Retinal pigment epithelial cell (primary cell): ENCODE data around the gene SLCO2A1.

Experiments used
- DNase-seq: peaks from one replicate; pipeline ENCODE4 v3.0.0-alpha.2; 2010; ENCODE audit warnings: low read depth
- H3K4me3 ChIP-seq: 2 replicates; pipeline ENCODE4 v1.5.1; 2011; ENCODE audit warnings: mild to moderate bottlenecking, low read length, control low read depth, moderate library complexity
- CTCF ChIP-seq: conservative IDR thresholded peaks from 2 replicates; pipeline ENCODE4 v1.5.1; 2011; ENCODE audit warnings: low read depth, low read length, control low read depth, inconsistent platforms

SLCO2A1 gene

GRCh38 chr3:133882986-133883586 lies 146.6 kb downstream of the SLCO2A1 start:
- no peak overlapping the region for H3K4me3 ChIP-seq
- no peak for DNase-seq
- TF ChIP-seq CTCF: no peak

GRCh38 chr3:133881939-133882825 lies 147.5 kb downstream of the SLCO2A1 start:
- no peak overlapping the region for H3K4me3 ChIP-seq
- DNase-seq: no peak
- no peak for TF ChIP-seq CTCF

GRCh38 chr3:133881492-133881891 lies 148.2 kb downstream of the SLCO2A1 start:
- TF ChIP-seq CTCF: no peak
- no peak for DNase-seq
- no peak overlapping the region for H3K4me3 ChIP-seq

- H3K4me3 ChIP-seq: no peak overlapping the region
- TF ChIP-seq CTCF: no peak
- no peak for DNase-seq
Measured at GRCh38 chr3:133880886-133881455, 148.8 kb downstream of the SLCO2A1 start.

GRCh38 chr3:133880287-133880686 lies 149.4 kb downstream of the SLCO2A1 start:
- DNase-seq: no peak
- no peak overlapping the region for H3K4me3 ChIP-seq
- TF ChIP-seq CTCF: no peak

- no peak overlapping the region for H3K4me3 ChIP-seq
- TF ChIP-seq CTCF: no peak
- DNase-seq: no peak
Measured at GRCh38 chr3:133878518-133878917, 151.2 kb downstream of the SLCO2A1 start.
